Activated CD8-positive, alpha-beta memory T cell treated with anti-CD3 and anti-CD28 coated beads, Interleukin-2, amount 50 U/mL, for 24 hours (primary cell): ENCODE measurements around the gene CHRD.
"Not testable (repeated sequence)": the region's sequence is repeated elsewhere in the genome, so short reads cannot be mapped to it uniquely, and the experiment has no call there.

Experiments
- DNase-seq: peaks from one replicate; pipeline ENCODE4 v3.0.0-alpha.2; 2020; ENCODE audit errors: extremely low read depth

CHRD gene

DNA sequence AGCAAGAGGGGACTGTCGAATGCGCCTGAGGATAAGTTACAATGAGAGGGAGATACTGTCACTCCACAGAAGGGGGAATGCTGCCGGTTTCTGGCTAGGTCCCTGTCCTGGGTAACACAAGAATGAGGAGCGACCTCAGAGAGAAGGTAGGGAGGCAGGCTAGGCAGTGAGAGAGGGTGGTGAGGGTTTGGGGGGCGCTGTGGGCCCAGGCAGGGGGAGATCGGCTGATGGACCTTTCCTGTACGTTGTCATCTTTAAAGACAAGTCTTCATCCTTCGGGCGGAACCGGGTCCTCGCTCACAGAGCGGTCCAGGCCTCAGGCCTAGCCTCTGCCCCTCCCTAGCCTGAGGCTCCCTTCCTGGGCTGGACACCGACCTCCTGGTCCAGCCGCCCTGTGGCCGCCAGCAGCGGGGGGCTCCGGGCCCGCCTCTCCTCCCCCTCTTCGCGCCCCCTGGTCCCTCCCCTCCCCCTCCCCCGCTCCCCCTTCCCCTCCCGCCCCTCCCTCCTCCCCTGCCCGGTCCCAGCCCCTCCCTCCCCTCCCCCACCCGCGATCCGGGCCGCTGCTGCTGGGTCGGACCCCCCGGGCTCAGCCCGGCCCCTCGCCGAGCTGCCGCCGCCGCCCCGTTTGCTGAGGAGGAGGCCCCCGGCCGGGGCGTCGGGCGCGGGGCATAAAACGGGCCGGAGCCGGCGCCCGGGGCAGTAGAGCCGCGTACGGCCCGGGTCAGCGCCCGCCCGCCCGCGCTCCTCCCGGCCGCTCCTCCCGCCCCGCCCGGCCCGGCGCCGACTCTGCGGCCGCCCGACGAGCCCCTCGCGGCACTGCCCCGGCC lies at the start of gene CHRD:
TSS of gene CHRD (plus strand) at position 697 of the 827 bp plus-strand sequence. CDS start 265 bp downstream, outside the sequence.
- DNase-seq = no peak

DNA sequence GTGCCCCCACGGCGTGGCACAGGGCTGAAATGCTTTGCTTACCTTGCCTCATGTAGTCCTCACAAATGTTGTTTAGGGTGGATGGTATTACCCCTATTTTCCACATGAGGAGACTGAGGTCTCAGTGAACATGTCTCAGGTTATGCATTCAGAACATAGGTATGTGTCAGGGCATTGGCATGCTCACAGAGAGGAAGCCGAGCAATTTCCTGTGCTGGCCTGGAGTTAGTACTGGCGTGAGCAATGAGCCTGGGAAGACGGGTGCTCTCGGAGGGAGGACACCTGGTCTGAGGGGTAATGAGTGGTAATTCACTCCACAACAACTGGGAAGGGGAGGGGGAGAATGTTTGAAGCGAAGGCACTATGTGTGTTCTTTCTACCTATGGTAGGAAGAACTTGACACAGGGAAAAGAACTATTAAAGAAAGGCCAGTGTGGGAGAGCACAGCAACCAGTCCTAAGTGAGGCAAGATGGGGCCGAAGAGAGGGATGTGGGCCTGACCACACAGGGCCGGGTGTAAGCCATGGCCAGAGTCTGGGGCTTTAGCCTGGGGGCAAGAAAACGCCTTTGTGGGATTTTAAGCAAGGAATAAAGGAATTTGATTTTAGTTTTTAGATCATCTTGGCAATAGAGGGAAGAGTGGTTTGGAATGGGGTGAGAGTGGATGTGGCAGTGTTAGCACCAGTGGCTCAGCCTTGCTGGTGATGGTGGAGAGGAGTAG lies 47.3 kb upstream of the CHRD start:
- DNase-seq = no peak

- no peak for DNase-seq
These were observed 46.7 kb upstream of the CHRD start for GRCh38 chr3:184333190-184333589.

GRCh38 chr3:184333700-184334099 lies 46.2 kb upstream of the CHRD start:
- DNase-seq = no peak

DNA sequence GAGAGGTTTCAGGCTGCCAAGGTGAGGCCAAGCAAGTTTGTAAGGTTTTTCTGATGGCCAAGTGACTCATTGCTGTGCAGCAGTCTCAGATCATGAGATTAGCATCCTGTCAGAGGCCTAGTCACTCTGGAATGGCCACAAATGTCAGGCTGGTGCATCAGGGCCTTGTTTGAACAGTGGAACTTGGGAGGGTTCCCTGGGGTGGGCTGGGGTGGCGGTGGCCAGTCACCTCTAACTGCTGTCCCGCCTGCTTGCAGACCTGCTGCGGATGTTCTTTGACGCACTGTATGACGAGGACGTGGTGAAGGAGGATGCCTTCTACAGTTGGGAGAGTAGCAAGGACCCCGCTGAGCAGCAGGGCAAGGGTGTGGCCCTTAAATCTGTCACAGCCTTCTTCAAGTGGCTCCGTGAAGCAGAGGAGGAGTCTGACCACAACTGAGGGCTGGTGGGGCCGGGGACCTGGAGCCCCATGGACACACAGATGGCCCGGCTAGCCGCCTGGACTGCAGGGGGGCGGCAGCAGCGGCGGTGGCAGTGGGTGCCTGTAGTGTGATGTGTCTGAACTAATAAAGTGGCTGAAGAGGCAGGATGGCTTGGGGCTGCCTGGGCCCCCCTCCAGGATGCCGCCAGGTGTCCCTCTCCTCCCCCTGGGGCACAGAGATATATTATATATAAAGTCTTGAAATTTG lies 45.2 kb upstream of the CHRD start:
- no peak for DNase-seq

DNA sequence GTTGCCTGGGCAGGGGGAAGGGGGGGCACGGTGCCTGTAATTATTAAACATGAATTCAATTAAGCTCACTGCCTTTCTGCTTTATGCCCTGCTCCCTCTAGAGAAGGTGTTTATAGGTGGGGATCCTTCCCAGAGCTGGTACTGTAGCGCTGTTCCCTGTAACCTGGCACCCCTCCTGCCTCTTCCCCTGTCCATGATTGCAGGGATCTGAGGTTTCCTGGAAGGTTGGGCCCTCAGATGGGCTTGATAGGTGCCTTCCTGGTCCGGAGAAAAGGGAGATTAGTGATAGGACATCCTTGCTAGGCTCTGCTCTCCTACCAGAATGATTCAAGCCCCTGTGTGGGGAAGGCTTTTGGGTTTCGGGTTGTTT lies 44.6 kb upstream of the CHRD start:
- DNase-seq = no peak

DNA sequence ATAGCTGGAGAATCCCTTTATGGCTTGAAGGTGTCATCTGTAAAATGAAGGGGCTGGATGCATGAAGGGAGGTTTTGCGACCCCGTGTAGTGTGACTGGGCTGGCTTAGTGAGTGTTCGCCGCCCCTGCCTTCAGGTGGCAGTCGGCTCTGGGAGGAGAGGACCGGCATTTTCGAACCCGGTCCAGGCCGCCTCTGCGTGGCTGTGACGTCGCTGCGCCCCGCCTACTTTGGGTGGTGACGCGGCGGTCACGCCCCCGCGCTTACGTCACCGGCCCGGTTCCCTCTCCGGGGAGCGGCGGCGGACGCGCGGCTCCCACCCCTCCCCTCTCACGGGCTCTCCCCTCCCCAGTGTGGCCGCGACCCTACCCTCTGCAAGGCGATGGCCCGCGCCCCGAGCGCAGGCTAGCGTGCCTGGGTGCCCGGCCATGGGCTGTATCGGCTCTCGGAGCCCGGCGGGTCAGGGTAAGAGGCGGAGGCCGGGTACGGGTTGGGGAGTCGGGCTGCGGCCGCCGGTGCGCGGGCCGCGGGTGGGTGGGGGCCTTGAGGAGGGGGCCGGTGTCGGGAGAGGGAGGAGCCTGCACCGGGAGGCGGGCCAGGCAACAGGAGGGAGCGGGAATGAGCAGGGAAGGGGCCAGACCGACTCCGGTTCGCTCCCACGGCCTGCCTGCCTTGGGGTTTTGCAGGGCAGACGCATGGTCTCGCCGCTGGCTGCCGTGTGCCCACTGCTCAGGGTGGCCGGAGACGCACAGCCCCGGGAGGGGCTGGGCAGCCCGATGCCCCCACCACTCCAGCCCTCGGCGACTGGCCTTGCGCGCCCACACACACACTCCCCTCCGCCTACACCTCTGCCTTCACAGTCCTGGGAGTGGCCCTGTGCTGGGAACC lies 44.0 kb upstream of the CHRD start:
- peak; percentile 58 for DNase-seq

GRCh38 chr3:184336547-184337398 lies 43.1 kb upstream of the CHRD start:
- DNase-seq = no peak

- DNase-seq = no peak
These were observed 42.5 kb upstream of the CHRD start, which contains the start of gene FAM131A for GRCh38 chr3:184337399-184337714. Gene FAM131A, plus strand, starts transcription at chr3:184337600. Its CDS starts 31 bp downstream, at chr3:184337631.

- DNase-seq = no peak
These were observed 41.9 kb upstream of the CHRD start for GRCh38 chr3:184337981-184338380.

GRCh38 chr3:184338511-184338945 lies 41.3 kb upstream of the CHRD start:
- DNase-seq = no peak

- DNase-seq = no peak
These were observed 40.9 kb upstream of the CHRD start for GRCh38 chr3:184339001-184339400.

GRCh38 chr3:184339451-184340135 lies 40.3 kb upstream of the CHRD start:
- not testable (repeated sequence) for DNase-seq

DNA sequence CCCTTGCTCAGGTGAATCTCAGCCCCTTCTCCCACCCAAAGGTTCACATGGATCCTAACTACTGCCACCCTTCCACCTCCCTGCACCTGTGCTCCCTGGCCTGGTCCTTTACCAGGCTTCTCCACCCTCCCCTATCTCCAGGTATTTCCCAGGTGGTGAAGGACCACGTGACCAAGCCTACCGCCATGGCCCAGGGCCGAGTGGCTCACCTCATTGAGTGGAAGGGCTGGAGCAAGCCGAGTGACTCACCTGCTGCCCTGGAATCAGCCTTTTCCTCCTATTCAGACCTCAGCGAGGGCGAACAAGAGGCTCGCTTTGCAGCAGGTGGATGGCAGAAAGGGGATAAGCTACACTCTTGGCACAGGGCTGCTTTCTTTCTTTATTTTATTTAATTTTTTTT lies 37.9 kb upstream of the CHRD start:
- no peak for DNase-seq

GRCh38 chr3:184343200-184343876 lies 36.5 kb upstream of the CHRD start:
- DNase-seq = no peak

DNA sequence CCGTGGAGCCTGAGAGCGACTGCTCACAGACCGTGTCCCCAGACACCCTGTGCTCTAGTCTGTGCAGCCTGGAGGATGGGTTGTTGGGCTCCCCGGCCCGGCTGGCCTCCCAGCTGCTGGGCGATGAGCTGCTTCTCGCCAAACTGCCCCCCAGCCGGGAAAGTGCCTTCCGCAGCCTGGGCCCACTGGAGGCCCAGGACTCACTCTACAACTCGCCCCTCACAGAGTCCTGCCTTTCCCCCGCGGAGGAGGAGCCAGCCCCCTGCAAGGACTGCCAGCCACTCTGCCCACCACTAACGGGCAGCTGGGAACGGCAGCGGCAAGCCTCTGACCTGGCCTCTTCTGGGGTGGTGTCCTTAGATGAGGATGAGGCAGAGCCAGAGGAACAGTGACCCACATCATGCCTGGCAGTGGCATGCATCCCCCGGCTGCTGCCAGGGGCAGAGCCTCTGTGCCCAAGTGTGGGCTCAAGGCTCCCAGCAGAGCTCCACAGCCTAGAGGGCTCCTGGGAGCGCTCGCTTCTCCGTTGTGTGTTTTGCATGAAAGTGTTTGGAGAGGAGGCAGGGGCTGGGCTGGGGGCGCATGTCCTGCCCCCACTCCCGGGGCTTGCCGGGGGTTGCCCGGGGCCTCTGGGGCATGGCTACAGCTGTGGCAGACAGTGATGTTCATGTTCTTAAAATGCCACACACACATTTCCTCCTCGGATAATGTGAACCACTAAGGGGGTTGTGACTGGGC lies 35.1 kb upstream of the CHRD start:
- no peak for DNase-seq

DNA sequence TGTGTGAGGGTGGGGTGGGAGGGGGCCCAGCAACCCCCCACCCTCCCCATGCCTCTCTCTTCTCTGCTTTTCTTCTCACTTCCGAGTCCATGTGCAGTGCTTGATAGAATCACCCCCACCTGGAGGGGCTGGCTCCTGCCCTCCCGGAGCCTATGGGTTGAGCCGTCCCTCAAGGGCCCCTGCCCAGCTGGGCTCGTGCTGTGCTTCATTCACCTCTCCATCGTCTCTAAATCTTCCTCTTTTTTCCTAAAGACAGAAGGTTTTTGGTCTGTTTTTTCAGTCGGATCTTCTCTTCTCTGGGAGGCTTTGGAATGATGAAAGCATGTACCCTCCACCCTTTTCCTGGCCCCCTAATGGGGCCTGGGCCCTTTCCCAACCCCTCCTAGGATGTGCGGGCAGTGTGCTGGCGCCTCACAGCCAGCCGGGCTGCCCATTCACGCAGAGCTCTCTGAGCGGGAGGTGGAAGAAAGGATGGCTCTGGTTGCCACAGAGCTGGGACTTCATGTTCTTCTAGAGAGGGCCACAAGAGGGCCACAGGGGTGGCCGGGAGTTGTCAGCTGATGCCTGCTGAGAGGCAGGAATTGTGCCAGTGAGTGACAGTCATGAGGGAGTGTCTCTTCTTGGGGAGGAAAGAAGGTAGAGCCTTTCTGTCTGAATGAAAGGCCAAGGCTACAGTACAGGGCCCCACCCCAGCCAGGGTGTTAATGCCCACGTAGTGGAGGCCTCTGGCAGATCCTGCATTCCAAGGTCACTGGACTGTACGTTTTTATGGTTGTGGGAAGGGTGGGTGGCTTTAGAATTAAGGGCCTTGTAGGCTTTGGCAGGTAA lies 34.3 kb upstream of the CHRD start:
- DNase-seq = no peak
